CD4-positive, alpha-beta T cell treated with Interleukin-4 for 1 hour (primary cell): ENCODE results near the gene NELL2.

Experiments used
- DNase-seq, 2 donors: peaks; one replicate each; pipeline ENCODE4 v3.0.0-alpha.2; 2020 to 2022

The NELL2 gene

DNA sequence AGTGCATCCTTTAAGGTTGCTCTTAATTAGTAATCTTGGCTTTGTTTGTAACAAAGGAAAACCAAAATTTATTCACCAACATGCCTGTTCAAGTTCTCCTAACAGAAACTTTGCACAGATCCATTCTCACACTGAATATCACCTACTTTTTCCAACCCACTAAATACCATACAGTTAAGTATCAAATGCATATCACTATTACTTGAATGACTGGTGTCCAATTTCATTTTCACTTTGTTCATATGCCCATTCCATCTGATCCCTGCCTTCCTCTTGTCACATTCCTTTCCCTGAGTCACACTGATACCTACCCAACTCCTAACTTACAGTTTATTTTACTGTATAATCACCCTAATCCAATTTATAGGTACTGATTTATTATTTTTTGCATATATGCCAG, 286.4 kb downstream of the NELL2 start:
- DNase-seq, result no peak

DNA sequence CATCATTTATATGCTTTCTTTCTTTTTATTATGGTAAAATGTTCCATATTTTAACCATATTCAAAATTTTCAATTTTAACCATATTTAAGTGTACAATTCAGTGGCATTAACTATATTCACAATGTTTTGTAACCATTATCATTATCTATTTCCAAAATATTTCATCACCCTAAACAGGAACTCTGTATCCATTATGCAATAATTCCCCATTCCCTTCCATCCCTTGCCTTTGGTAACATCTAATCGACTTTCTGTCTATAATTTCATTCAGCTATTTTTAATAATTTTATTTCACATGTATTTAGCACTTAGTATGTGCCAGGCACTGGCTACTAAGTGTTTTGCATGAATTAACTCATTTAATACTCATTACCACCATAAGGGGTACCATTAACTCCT, 287.5 kb downstream of the NELL2 start:
- DNase-seq, result no peak

DNA sequence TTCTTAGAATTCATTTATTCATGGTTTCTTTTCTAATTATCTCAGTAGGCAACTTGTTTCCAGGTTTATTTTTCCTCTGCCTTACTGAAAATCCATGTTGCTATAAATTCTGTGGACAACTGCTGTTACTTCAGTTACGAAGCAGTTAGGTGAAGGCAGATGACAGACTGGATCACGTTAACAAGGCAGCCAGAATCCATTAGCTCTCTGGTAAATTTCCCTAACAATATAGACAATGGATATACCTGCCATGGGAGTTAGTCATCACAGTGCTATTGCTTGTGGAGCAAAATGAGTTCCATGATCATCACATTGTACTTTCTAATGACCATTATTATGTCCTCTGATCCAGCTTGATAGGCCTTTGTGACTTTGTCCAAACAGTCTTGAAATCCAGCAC, 291.5 kb downstream of the NELL2 start:
- DNase-seq, result no peak

DNA sequence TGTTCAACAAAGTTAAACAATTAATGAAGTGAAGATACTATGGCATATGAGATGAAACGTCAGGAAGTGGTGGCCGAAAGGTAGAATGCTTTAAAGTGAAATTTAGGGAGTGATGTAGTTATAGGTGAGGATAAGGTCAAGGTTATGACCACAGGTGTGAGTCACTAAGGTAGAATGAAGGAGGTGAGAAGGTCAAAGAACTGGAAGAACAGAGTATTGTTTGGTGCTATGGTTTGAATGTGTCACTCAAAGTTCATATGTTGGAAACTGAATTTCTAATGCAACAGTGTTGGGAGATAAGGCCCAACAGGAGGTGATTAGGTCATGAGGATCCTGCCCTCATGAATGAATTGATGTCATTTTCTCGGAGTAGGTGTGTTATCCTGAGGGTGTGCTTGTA, 293.6 kb downstream of the NELL2 start:
- no peak for DNase-seq

DNA sequence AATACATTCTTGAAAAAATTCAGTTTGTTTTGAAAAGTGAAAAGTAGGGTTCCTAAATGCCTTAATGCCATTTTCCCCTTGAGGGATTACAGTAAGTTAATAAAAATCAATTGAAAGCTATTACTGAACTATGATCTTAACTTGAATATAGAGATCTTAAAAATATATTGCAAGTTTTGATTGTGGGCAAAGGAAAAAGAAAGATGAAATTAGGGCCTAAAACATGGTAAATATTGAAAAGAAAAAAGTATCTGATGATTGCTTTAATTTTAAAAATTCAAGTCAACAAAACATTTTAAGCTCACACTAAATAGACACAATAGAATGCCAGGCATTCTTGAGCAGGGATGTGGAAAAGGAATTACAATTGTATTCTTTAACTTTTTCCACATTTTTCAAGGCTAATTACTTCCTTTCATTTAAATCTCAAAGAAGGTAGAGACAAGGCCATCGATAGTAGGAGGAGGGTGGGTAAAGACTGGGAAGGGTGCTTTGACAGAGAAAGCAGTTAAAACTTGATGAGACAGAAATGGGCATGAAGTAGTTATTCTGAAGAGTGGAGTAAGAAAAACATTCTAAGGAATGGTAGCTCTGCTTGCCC, 294.4 kb downstream of the NELL2 start:
- DNase-seq, result no peak

DNA sequence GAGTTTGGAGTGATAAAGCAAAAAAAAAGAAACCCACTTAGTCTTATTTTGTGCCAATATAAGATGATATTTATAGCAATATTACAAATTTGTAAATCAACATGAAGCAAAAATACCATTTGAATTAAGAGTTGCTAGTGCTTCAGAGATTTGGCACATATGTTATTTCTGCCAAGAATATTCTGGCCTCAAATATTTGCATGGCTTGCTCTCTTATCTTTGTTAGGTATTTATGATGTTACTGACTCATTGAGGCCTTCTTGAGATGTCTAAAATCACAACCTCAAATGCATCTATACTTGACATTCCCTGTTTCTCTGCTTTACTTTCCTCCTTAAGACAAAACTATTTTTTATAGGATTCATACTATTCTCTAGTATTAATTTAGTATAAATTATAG, 301.5 kb downstream of the NELL2 start:
- no peak for DNase-seq

DNA sequence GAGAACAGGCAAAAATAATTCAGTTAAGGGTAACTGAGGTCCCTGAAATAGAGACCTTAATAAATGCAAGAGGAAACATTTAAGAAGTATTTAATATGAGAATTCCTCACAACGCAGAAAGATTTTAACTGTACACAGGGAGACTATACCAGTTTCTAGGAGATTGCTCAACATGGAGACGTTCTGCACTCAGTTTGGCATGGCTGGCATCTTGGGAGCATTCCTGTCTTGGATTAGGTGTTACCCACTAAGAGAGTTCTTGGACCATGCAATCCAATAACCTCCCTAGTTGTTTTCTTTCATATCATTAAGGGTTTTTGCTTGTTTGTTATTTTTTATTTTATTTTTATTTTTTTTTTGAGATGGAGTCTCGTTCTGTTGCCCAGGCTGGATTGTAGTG, 302.4 kb downstream of the NELL2 start:
- DNase-seq, result no peak

DNA sequence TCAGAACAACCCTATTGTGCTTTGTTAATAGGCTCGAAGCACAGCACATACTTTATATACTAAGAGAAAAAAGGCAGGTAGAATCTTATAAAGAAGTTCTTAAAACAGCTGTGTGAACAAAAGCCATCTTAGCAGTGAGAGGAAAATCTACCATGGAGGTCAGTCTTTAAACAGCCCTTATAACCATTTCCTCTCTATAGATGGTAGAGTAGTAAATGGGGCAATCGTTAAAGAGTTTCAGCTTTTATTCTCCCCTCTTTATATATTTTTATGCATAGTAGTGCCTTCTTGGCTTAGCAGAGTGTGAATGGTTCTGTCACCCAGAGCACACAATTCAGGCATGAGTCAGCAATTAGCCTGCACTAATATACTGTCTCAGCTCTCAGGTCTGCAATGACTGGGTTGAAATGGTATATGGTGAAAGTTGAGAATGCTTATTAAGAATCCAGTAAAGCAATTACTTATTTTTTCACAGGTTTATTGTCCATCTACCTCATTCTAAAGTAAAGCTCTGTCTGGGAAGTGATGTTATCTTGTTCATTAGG, 305.0 kb downstream of the NELL2 start:
- no peak for DNase-seq

DNA sequence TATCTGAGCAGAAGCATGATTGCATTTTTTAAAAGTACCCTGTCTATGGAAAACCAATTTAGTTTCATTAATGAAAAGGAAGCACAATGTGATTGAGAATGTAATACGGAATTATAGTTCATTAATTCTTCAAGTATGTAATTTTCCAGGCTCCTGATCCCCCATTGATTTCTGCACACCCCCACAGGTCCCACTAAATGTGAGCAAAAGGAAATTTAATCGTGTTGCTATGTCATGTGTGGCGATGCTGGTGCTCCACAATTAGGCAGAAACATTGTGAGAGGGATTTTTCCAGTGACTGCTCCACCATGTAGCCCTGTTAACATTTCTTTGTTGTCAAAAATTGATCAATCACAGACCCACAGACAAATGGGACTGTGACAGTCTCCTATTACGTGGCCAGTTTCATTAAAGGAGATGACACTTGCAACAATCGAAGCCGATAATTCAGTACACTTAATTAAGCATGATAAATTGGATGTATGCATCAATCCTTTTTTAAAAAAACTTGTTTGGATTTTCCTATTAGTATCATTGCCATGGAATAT, 306.0 kb downstream of the NELL2 start:
- DNase-seq, result no peak

DNA sequence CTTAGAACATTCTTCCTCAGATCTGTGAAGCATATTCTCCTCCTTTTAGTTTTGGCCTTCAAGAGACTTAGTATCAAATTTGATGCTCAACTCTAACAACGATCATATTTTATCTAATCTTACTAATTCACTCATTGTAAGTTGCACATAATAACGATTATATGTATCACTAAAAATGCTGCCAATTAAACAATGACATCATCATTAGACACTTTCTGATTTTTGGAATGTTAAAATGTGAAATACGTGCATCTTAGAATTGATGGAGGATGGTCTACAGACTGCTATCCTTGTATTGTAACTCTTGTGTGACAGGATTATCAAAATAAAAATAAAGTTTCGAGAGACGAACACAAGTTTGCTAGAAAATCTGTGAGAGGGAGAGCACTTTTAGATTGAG, 311.0 kb downstream of the NELL2 start:
- no peak for DNase-seq

DNA sequence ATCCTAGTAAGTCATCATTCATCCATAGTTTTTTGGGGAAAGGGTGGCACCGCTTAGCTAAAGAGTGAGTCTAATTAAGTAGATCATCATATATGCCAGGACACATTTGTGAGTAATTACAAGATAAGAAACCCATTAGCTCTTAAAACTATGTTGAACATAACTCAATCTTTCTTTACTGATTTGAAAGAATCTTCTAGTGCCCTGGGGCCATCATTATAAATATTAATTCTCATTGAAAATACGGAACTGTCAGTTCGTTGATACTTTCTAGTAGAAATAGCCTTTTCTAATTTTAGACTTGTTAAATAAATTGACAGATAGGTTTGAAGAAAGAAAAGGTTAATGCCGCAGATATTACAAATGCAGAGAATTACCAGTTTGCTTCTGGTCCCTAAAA, 312.6 kb downstream of the NELL2 start:
- DNase-seq, result no peak

DNA sequence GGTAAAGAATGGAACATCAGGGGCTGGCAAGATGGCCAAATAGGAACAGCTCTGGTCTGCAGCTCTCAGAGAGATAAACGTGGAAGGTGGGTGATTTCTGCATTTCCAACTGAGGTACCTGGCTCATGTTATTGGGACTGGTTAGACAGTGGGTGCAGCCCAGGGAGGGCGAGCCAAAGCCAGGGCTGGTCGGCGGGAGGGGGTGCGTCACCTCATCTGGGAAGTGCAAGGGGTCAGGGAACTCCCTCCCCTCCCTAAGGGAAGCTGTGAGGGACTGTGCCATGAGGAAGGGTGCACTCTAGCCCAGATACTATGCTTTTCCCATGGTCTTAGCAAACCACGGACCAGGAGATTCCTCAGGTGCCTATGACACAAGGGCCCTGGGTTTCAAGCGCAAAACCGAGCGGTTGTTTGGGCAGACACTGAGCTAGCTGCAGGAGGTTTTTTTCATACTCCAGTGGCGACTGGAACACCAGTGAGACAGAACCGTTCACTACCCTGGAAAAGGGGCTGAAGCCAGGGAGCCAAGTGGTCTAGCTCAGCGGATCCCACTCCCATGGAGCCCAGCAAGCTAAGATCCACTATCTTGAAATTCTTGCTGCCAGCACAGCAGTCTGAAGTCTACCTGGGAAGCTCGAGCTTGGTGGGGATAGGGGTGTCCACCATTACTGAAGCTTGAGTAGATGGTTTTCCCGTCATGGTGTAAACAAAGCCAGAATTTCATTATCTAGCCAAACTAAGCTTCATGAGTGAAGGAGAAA, 317.6 kb downstream of the NELL2 start:
- DNase-seq, result no peak

DNA sequence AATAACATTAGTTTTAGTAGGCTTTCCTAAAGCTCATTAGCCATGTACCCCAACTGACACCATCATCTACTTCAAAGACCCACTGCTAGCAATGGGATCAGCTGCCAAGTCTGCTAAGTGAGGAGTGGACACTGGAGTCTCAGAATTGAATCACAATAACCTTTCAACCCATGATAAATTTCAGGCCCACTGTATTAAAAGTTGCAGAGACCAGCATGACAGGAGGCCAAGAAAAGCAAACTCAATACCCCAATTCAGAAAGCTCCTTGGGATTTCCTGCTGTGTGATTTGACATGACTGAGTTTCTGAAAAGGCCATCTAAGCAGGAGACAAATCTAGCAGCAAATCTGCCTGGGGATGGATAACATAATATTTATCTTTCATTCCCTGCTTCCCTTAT, 320.7 kb downstream of the NELL2 start:
- DNase-seq, result no peak

DNA sequence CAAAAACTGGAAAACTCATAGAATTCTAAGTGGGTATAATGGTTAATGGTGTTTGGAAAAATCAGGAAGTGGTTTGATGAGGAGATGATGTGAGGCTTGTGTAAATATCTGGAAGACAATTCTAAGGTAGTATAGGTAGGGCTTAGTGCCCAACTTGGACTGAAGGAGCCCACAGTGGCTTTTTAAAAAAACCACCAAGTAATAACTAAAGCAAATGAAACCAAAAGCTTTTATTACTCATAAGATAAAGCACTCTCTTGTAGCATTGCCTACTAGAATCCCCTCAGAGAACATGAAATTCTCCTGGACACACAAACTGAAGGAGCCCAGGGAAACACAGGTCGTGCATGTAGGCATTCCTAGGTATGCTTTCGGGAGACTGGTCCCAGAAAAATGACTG, 324.5 kb downstream of the NELL2 start:
- DNase-seq, result no peak

DNA sequence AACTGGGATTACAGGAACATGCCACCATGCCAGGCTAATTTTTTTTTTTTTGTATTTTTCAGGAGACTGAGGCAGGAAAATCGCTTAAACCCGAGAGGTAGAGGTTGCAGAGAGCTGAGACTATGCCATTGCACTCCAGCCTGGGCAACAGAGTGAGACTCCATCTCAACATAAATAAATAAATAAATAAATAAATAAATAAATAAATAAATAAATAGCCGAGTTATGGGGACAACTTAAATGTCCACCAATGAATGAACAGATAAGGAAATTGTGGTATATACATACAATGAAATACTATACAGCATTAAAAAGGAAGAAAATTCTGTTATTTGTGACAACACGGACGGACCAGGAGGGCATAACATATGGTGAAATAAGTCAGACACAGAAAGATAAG, 325.7 kb downstream of the NELL2 start:
- DNase-seq, result no peak

DNA sequence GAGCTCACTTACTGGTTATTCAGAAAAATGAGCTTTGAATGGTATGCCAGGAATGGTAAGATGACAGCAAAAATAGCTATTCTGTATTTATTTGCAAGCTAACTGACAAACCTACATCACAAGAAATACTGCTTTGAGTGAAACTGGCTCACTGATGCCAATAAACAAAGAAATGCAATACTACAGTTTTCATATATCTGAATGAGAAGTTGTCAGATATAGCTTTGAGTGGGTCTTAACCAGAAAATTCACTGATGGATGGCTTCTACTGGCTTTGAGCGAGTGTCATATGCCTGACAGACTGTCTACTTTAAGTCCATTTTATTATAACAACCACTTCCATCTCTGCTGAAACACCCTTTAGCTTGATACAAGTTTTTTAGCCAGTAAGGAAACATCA, 330.1 kb downstream of the NELL2 start:
- no peak for DNase-seq

DNA sequence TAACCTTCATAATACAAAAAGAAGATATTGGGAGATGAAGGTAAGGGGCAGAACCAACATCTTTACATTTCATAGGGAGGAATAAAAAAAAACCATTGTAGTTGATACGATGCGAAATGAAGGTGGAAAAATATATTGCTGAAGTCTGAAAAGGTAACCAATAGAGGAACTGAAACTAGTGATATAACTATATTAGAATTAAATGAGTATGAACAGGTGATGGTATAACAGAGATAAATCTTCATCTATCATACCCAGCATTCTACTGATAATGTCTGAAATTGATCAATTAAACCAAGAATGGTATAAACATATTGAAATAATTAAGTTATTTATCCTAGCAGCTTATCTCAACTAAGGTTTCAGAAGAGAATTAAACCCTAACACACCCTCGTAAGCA, 332.1 kb downstream of the NELL2 start:
- DNase-seq, result no peak

DNA sequence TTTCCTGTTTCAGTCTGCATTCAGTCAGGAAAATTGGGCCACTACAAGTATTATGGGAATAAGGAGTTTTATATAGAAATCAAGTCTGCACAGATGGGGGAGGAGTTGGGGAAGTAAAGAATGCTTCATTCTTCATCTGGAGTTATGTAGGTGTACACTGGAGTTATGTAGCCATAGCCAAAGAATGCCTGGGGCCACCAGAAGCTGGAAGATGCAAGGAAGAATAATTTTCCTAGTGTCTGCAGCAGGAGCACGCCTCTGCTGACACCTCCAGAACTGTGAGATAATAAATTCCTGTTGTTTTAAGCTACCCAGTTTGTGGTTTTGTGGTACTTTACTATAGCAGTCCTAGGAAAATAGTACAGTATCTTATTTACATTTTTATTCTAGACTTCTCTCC, 333.4 kb downstream of the NELL2 start:
- DNase-seq, result no peak

DNA sequence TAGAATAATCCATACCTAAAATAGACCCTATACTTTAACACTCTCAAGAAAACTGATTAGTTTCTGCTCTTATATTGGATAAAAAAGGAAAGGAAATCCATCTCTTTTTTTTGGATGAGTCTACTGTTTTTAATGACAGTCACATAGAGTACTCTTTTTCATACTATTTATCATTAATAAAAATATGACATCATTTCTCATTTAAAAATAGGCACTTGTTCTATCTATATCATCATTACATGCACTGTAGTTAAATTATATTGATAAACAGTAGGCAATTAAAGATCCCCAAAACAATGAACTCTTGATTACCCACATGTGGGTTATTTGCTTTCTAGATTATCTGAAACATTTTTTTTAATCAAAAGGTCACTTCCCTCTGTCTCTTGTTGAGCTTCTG, 338.8 kb downstream of the NELL2 start:
- DNase-seq, result no peak

DNA sequence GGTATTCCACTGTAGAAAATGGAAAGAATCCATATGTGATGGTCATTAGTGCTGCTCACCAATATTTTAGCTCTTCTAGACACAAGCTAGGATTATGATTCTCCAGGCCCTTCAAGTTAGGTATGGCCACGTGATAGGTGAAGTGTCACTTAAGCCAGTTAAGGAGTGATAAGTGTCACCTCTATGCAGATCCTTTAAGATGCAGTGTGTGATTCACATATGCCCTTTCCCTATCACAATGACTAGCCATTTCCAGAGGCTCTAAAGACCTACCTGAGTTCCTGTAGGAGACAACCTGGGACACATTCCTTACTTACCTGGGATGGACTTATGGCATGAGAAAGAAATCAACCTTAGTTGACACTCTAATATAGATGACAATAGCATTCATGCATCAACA, 343.2 kb downstream of the NELL2 start:
- DNase-seq, result no peak

DNA sequence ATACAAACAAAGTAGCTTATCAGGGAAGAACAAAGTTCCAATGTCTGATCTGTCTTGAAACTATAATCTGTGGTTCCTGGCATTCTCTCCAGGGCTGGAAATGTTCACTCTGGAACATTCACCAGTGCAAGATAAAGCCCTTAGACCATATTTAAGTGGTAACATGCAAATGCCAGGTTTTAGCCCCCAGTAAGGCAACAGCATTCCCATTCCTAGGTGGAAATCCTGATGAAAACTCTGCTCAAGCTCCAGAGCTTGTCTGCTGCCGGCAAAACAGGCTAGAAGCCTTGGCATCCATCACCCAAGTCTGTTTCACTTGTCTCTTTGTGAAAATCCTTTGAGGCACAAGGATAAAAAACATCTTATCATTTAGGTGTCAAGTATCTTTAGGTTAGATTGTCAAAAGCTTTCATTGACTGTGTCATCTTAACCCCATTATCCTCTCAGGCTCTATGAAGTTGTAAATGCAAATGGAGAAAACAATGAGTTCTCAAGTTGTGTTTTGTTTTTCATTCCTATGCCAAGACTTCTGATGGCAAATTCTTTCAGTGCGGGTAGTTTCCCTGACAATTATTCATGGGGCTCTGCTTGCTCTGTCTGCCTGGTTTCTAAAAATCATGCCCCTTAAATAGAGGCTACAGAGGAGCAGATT, 344.7 kb downstream of the NELL2 start:
- DNase-seq, result no peak

DNA sequence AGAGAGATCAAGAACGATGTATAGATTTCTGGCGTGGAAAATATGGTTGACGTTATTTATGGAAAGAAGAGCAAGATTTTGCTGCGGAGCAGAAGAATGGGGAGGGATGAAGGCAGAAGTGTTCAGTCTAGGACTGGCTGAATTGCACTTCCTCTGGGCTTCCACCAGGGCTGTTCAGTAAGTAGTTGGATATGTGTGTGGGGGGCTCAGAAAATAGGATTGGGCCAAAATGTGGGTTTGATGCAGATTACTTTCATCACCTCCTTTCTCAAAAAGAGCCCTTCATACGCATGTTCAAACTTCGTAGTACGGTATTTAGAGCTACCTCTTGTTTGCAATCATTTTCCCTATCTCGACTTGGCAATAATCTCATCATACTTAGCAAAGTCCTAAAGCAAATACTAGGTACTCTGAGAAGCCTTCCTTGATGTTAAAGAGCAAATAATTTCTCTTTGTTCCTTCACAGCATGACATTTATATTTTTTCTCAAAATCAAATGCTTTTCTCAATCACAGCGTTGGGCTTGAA, 349.4 kb downstream of the NELL2 start:
- no peak for DNase-seq

DNA sequence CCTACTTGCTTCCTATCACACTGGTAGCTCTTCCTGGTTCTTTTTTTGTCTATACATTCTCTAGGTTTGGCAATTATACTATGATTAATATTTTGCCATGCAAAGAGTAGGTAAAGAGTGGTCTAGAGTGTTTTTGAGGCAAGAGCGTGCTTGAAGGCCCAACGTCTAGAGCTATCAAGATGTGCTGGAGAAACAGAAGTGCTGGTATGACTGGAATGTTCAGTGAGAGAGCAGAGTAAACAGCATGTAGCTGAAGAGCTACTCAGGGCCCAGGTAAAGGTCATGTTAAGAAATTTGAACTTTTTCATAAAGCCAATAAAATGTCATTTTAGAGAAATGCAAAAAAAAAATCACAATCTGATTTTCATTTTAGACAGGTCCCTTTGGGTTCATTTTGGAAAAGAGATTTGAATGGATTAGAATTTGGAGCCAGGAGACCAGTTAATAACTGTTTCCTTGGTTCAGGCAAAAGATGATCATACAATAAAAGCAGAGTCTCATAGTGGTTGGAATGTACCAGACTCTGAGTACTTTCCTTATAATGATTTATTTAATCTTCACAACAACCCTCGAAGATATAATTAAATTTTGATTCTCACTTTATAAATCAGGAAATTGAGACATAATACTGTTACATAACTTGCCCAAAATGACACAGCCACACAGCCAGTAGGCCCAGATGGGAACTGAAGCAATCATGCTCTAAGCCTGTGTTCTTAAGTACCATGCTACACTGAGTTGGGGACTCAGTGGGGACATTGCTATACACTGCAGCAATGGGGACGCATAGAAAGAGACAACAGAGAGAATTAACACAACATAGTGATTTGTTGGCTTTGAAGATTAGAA, 350.1 kb downstream of the NELL2 start:
- DNase-seq, result no peak
